K562 (cell line): ENCODE measurements around the gene PPP1R16B. TPM values are rescaled to one million over a fixed set of nuclear protein-coding genes. Genes with fewer than 3 reads are reported as not detected.

Experiments
- ATAC-seq: fragments of 200-7000 bp; cut with Tn5 transposase; 3 replicates; pipeline ENCODE4 v1.9.1; 2020; ENCODE audit warnings: moderate library complexity
- BruUV-seq: library from RNA; stranded (reverse); fragments of 400-500 nt; replicated peaks from 2 replicates; lab custom pipeline; 2021; lab: Mats Ljungman, UMichigan
- CTCF ChIA-PET: fragments of 300-600 bp; formaldehyde crosslinking; extraction: SDS; loops from one replicate; lab custom pipeline; 2021; ENCODE audit warnings: low intra/inter-chr PET ratio; lab: Yijun Ruan, JAX
- POLR2A ChIA-PET: fragments of 300-600, 350-650 bp; sonication (Branson Sonifier 250); formaldehyde crosslinking; extraction: SDS; loops from one replicate; lab custom pipeline; 2021; ENCODE audit warnings: antibody characterized with exemption, inconsistent platforms; lab: Yijun Ruan, JAX
- DNase-seq, 4 experiments: peaks; one replicate each; pipeline versions ENCODE4 v3.0.0 to v3.0.0-alpha.2; 2011 to 2018; ENCODE audit warnings: low spot score in 3 of 4, mixed read lengths in 3 of 4; ENCODE audit errors: extremely low read depth in 1 of 4
- FAIRE-seq: peaks from 2 replicates; lab custom pipeline; 2011; peaks lifted over from hg19 to GRCh38; lab: Jason Lieb, UNC
- H2AFZ ChIP-seq: 2 replicates; pipeline ENCODE4 v1.6.0; 2011; ENCODE audit warnings: low read depth, low read length, control low read depth, inconsistent platforms
- H3K27ac ChIP-seq: fragments of 200-600 bp; 3 replicates; pipeline ENCODE4 v1.8.0; 2011; ENCODE audit warnings: low read depth, mild to moderate bottlenecking, control low read depth, inconsistent platforms, low read length, moderate library complexity, mixed read lengths; ENCODE audit errors: extremely low read depth
- H3K27me3 ChIP-seq, 2 experiments: fragments of 300-600 bp in 1 of 2; 2 replicates in 1 of 2; 3 replicates in 1 of 2; pipeline versions ENCODE4 v1.6.0 to v1.8.0; 2011; ENCODE audit warnings: inconsistent platforms in 2 of 2, low read length in 2 of 2, mild to moderate bottlenecking in 1 of 2, mixed read lengths in 1 of 2, moderate library complexity in 1 of 2; ENCODE audit not compliant: control insufficient read depth in 2 of 2, insufficient read depth in 2 of 2
- H3K36me3 ChIP-seq: fragments of 300-600 bp; 3 replicates; pipeline ENCODE4 v1.8.0; 2011; ENCODE audit warnings: mild to moderate bottlenecking, low read length, inconsistent platforms; ENCODE audit not compliant: control insufficient read depth, insufficient read depth
- H3K4me1 ChIP-seq, 2 experiments: fragments of 200-600 bp in 1 of 2; replicated peaks in 1 of 2; 2 replicates in 1 of 2; 3 replicates in 1 of 2; pipeline versions ENCODE4 v1.5.1 to v1.8.0; 2011; ENCODE audit warnings: inconsistent platforms in 2 of 2, low read length in 2 of 2, mild to moderate bottlenecking in 1 of 2, mixed read lengths in 1 of 2, moderate library complexity in 1 of 2; ENCODE audit not compliant: control insufficient read depth in 2 of 2, insufficient read depth in 2 of 2
- H3K4me2 ChIP-seq: 2 replicates; pipeline ENCODE4 v1.6.1; 2011; ENCODE audit warnings: low read length, control low read depth, inconsistent platforms, mixed read lengths; ENCODE audit not compliant: insufficient read depth
- H3K4me3 ChIP-seq: fragments of 200-600 bp; sonication (generic), shearing (Covaris generic); 2 replicates; pipeline ENCODE4 v1.5.1; 2016; ENCODE audit warnings: control low read depth, inconsistent platforms
- H3K79me2 ChIP-seq: fragments of 200-600 bp; 3 replicates; pipeline ENCODE4 v1.8.0; 2011; ENCODE audit warnings: low read length, inconsistent platforms; ENCODE audit not compliant: control insufficient read depth, insufficient read depth
- H3K9ac ChIP-seq, 2 experiments: 2 replicates each; pipeline versions ENCODE4 v1.6.0 to v1.6.1; 2011; ENCODE audit warnings: low read depth in 2 of 2, low read length in 2 of 2, control low read depth in 1 of 2, inconsistent platforms in 1 of 2, mild to moderate bottlenecking in 1 of 2, mixed read lengths in 1 of 2; ENCODE audit not compliant: insufficient read depth in 1 of 2
- H3K9me1 ChIP-seq: one replicate; pipeline ENCODE4 v1.6.0; 2011; ENCODE audit warnings: inconsistent platforms, mild to moderate bottlenecking, low read length, moderate library complexity; ENCODE audit not compliant: control insufficient read depth, insufficient read depth
- H3K9me3 ChIP-seq: replicated peaks from 2 replicates; pipeline ENCODE4 v1.5.1; 2011; ENCODE audit warnings: low read depth, low read length, inconsistent platforms; ENCODE audit not compliant: control insufficient read depth, insufficient read depth
- H4K20me1 ChIP-seq: replicated peaks from 2 replicates; pipeline ENCODE4 v1.6.1; 2011; ENCODE audit warnings: low read length, inconsistent platforms, mixed read lengths; ENCODE audit not compliant: control insufficient read depth, insufficient read depth
- ASH1L ChIP-seq: fragments of 450-650 bp; IDR thresholded peaks from 2 replicates; pipeline ENCODE4 v1.6.1; 2018; ENCODE audit warnings: borderline replicate concordance, mild to moderate bottlenecking, low read depth; ENCODE audit not compliant: partially characterized antibody
- FOXA3 ChIP-seq, 2 experiments: fragments of 450-650 bp in 1 of 2; sonication (generic) in 1 of 2; formaldehyde crosslinking; IDR thresholded peaks in 1 of 2; conservative IDR thresholded peaks in 1 of 2; 2 replicates each; pipeline versions ENCODE4 v1.4.0 to v1.8.0; 2020 to 2022; ENCODE audit warnings: mild to moderate bottlenecking in 2 of 2, missing genetic modification reagents in 1 of 2
- HMGN3 ChIP-seq: IDR thresholded peaks from 2 replicates; pipeline ENCODE4 v1.6.1; 2011; ENCODE audit warnings: borderline replicate concordance, low read depth, mild to moderate bottlenecking, mixed read lengths, low read length; ENCODE audit not compliant: insufficient read length; ENCODE audit errors: extremely low read depth
- NFIC ChIP-seq: fragments of 450-650 bp; IDR thresholded peaks from 2 replicates; pipeline ENCODE4 v1.6.1; 2017; ENCODE audit warnings: mild to moderate bottlenecking, inconsistent platforms
- OTX1 ChIP-seq: fragments of 450-650 bp; formaldehyde crosslinking; IDR thresholded peaks from 2 replicates; pipeline ENCODE4 v1.4.0; 2022; ENCODE audit warnings: mild to moderate bottlenecking
- TBP ChIP-seq: optimal IDR thresholded peaks from 2 replicates; pipeline ENCODE3; 2011; ENCODE audit warnings: low read depth, low read length, improper control_type of control experiment
- WGBS: fragments of 100-300 bp; shearing (Covaris generic); methylation state at CpG from one replicate; pipeline ENCODE4 v1.1.6; 2016; ENCODE audit warnings: low coverage, mixed read lengths; ENCODE audit not compliant: insufficient coverage; ENCODE audit errors: missing lambda C conversion rate; 5-methylcytosine and 5-hydroxymethylcytosine counted together
- in situ Hi-C: fragments of 300-500 bp; cut with MboI; formaldehyde crosslinking; loops from 4 replicates; pipeline ENCODE4 v1.15.0; 2018; ENCODE audit warnings: inconsistent platforms, mixed read lengths
- intact Hi-C: fragments of 100-400 bp; cut with micrococcal nuclease; formaldehyde crosslinking; loops from 2 replicates; pipeline ENCODE4 v1.14.2; 2022
- polyA plus RNA-seq, 8 experiments: library from polyadenylated mRNA; depleted of rRNA in 4 of 8; stranded (reverse) in 5 of 8; unstranded in 3 of 8; fragments of >200 nt; fragmentation: Nextera tagmentation in 2 of 8; fragmentation: Illumina TruSeq in 1 of 8; extraction: Ambion mirVana in 2 of 8; extraction: Trizol in 1 of 8; gene quantifications; 2 replicates each; pipeline versions ENCODE4 v1.2.1 to v1.2.3, GENCODE V29; 2011 to 2014; ENCODE audit warnings: inconsistent platforms in 1 of 8, missing spikeins in 1 of 8
- total RNA-seq, 7 experiments: library from RNA; depleted of rRNA in 6 of 7; stranded (reverse); fragments of >200 nt in 6 of 7; fragmentation: Illumina TruSeq in 2 of 7; extraction: Trizol in 2 of 7; gene quantifications; 2 replicates each; pipeline versions ENCODE4 v1.2.1 to v1.2.3, GENCODE V29; 2011 to 2021; ENCODE audit warnings: low replicate concordance in 1 of 7
- TF ChIP-seq, protein P1 (sequence below): fragments of 450-650 bp; formaldehyde crosslinking; IDR thresholded peaks from 2 replicates; pipeline ENCODE4 v1.4.0; 2020; ENCODE audit warnings: mild to moderate bottlenecking, mixed read lengths

The PPP1R16B gene
- total and polyA plus RNA-seq, 9 of the 15 experiments (the other 6 are each of a cell fraction or from before 2014, with no cell fraction given) = 1.5 to 11.5 (median 6.8) TPM

DNA sequence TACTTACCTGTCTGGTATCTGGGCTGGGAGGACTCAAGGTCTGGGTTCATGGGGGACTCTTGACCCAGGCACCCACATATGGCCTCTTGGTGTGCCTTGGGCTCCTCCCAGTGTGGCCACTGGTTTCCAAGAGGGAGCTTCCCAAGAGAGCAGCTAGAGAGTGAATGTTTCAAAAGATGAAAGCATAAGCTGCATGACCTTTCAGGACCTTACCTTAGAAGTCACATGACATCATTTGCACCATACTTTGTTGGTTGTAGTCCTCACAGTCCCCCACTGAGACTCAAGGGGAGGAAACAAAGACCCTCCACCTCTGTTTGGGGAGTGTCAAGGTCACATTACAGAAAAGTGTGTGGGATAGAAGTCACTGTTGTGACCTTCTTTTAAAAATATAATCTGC is 43.3 kb upstream of the PPP1R16B start:
- BruUV-seq = no TSS peak
- Histone ChIP-seq H3K36me3 (peaks cover 83% of the 10 kb centered on the region), H3K9me3 (no peaks in the 10 kb centered on the region), H2AFZ (no peak overlapping the region), H4K20me1 (0 out of 2 replicates have a peak, but pooled peaks cover 2% of the 10 kb centered on the region), H3K4me1 (peaks cover 0 to 5% of the 10 kb centered on the region in 2 experiments; a peak in 2 of 5 replicates), H3K4me2 (no peak overlapping the region), H3K4me3 (no peak overlapping the region), H3K27ac (no peak overlapping the region), H3K79me2 (no peaks in the 10 kb centered on the region), H3K27me3 (no peaks in the 10 kb centered on the region)
- ATAC-seq = no peak
- in situ Hi-C loops (no loop called here), intact Hi-C loops (no loop called here)
- ChIA-PET CTCF (no interaction called here), POLR2A (interaction anchor here (0.5 kb wide), 1 partner anchor 570 kb away, joined by 3 read pairs; no protein-coding TSS in a partner anchor)
- no peak for TF ChIP-seq FOXA3 (CRISPR knock-in tag; conservative IDR thresholded peaks at IDR 0.05 in 1 of 2, IDR thresholded peaks at IDR 0.05 in 1 of 2)
- TF ChIP-seq, protein P1, sequence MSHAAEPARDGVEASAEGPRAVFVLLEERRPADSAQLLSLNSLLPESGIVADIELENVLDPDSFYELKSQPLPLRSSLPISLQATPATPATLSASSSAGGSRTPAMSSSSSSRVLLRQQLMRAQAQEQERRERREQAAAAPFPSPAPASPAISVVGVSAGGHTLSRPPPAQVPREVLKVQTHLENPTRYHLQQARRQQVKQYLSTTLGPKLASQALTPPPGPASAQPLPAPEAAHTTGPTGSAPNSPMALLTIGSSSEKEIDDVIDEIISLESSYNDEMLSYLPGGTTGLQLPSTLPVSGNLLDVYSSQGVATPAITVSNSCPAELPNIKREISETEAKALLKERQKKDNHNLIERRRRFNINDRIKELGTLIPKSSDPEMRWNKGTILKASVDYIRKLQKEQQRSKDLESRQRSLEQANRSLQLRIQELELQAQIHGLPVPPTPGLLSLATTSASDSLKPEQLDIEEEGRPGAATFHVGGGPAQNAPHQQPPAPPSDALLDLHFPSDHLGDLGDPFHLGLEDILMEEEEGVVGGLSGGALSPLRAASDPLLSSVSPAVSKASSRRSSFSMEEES = peak; percentile 78
- TF ChIP-seq, all 486 proteins: peak for 1
- DNase-seq (no peak), FAIRE-seq (no peak)
- Histone ChIP-seq H3K9ac (no peak overlapping the region), H3K9me1 (peaks cover 4% of the 10 kb centered on the region)

DNA sequence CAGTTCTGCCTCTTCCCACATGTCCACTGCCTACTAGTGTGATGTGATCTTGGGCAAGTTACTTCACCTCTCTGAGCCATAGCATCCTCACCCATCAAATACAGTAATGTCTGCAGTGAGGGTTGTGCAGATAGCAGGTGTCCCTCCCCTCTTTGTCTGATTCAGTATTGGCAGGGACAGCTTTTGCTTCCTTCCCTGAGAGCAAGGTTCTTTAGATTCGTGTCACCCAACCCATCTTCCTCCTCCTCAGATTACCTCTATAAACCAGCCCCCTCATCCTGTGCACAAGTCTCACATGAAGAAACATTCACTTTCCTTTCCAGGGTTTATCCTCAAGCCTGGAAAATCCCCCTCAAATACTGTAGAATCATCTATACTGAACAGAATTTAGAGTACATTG is 41.9 kb upstream of the PPP1R16B start:
- BruUV-seq = no TSS peak
- TF ChIP-seq OTX1 (no peak), TBP (no peak), NFIC (no peak), HMGN3 (no peak), ASH1L (no peak)
- TF ChIP-seq, all 486 proteins: peak for 0
- Histone ChIP-seq H3K27ac (no peak overlapping the region), H2AFZ (no peak overlapping the region), H3K4me2 (no peak overlapping the region), H3K9me1 (peaks cover 4% of the 10 kb centered on the region), H3K9me3 (no peaks in the 10 kb centered on the region), H3K36me3 (peaks cover 85% of the 10 kb centered on the region), H3K4me1 (no peaks in the 10 kb centered on the region), H3K79me2 (no peaks in the 10 kb centered on the region), H3K4me3 (no peak overlapping the region), H3K27me3 (no peaks in the 10 kb centered on the region), H4K20me1 (0 out of 2 replicates have a peak, but pooled peaks cover 2% of the 10 kb centered on the region), H3K9ac (no peak overlapping the region)
- in situ Hi-C loops (no loop called here), intact Hi-C loops (no loop called here)
- ChIA-PET POLR2A (interaction anchor here (0.6 to 0.8 kb wide), 2 partner anchors 134 to 315 kb away, joined by 3 read pairs; no protein-coding TSS in a partner anchor), CTCF (no interaction called here)
- 58% methylated on average over 1 of the region's 1 CpG for WGBS
- DNase-seq (no peak), FAIRE-seq (no peak), ATAC-seq (no peak)
